ENCODE results near the gene DHRSX.

- TF ChIP-seq CTCF (IDR thresholded peaks at IDR 0.05; ENCODE audit: poor library complexity), result no peak
- no peak for TF ChIP-seq EZH2 (IDR thresholded peaks at IDR 0.05; ENCODE audit: borderline replicate concordance)
- no peak for TF ChIP-seq EZH2phosphoT487 (IDR thresholded peaks at IDR 0.05; ENCODE audit: low read depth, severe bottlenecking, unreplicated experiment)
Observed at GRCh38 chrX:2539586-2539985, 38.8 kb upstream of the DHRSX start.
